CMK (cell line): Measurements from ENCODE around the gene GPC5.
"Not testable (repeated sequence)": the region's sequence is repeated elsewhere in the genome, so short reads cannot be mapped to it uniquely, and the experiment has no call there.

Experiments
- DNase-seq: peaks from one replicate; pipeline ENCODE4 v3.0.0-alpha.2; 2010; ENCODE audit warnings: low read depth

GPC5 gene

DNA sequence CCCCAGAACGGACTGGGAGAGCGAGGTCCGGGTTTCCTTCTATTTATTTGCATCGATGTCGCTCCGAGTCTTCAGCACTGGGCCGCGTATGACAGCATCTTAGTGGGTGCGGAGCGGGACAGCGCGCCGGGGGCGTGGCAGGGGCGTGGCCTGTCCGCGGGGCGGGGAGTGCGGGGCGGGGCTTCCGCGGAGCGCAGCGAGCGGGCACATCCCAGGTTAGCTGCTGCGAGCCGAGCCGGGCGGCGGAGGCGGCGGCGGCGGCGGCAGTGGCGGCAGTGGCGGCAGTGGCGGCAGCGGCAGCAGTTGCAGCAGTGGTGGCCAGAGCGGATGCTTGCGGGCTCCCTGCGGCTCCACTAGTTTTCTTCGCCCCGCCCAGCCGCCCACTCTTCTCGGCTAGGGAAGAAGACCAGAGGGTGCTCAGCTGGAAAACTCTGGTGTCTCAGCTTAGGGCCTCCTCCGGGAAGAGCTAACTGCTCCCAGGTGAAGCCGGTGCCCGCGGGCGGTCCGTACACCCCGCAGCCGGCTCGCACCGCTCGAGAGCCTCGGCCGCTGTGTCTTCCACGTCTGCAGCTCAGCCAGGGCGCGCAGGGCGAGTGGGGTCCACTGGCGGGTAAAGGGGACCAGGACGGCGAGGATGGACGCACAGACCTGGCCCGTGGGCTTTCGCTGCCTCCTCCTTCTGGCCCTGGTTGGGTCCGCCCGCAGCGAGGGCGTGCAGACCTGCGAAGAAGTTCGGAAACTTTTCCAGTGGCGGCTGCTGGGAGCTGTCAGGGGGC, at the start of gene GPC5:
GPC5 (plus strand) TSS at position 209 of the 776 bp plus-strand sequence.
- DNase-seq, result peak; percentile 55

DNA sequence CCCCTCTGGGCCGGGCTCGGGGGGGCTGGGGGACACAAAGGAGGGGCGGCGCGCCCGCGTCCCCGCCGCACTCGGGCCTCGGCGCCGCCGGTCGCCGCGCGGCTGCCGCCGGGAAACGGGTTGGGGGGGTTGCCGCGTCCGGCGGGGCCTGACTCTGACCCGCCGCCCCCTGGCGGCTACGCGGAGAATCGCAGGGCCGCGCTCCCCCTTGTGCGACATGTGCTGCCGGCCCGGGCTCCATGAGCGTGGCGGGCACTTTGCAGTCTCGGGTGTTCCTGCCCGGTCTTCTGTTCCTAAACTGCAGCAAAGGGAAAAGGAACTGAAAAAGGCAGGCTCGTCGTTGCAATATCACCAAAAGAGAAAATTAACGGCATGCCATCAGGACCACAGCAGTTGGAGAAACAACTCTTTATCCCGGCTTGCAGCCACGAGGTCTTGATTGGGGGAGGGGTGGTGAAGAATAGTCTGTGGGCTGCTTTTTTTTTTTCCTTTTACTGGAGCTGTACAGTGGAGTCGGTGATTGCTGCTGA, 49.5 kb upstream of the GPC5 start:
- peak; percentile 81 for DNase-seq

DNA sequence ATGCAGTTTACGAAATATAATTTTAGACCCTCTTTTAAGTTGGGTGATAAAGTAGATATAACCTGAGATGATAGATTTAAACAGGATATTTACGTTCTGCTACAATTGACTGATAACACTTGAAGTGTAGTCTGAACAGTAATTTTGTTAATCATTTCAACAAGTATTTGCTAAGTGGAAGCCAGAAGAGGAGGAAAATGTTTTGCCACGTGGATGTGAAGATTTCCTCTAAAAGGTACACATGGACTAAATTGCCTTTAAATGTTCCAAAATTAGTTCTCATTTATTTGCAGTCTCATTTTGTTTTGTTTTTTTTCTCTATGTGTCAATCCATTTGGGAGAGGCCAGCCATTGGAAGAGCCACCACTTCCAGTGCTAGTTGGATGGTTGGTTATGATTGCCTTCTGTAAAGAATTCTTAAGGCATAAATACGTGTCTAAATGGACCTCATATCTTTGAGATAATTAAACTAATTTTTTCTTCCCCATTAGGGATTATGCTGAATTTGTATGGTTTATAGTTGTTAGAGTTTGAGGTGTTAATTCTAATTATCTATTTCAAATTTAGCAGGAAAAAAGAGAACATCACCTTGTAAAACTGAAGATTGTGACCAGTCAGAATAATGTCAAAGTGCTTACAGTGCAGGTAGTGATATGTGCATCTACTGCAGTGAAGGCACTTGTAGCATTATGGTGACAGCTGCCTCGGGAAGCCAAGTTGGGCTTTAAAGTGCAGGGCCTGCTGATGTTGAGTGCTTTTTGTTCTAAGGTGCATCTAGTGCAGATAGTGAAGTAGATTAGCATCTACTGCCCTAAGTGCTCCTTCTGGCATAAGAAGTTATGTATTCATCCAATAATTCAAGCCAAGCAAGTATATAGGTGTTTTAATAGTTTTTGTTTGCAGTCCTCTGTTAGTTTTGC, 48.2 kb upstream of the GPC5 start:
- DNase-seq, result no peak

DNA sequence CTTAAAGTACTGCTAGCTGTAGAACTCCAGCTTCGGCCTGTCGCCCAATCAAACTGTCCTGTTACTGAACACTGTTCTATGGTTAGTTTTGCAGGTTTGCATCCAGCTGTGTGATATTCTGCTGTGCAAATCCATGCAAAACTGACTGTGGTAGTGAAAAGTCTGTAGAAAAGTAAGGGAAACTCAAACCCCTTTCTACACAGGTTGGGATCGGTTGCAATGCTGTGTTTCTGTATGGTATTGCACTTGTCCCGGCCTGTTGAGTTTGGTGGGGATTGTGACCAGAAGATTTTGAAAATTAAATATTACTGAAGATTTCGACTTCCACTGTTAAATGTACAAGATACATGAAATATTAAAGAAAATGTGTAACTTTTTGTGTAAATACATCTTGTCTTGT, 47.3 kb upstream of the GPC5 start:
- no peak for DNase-seq

DNA sequence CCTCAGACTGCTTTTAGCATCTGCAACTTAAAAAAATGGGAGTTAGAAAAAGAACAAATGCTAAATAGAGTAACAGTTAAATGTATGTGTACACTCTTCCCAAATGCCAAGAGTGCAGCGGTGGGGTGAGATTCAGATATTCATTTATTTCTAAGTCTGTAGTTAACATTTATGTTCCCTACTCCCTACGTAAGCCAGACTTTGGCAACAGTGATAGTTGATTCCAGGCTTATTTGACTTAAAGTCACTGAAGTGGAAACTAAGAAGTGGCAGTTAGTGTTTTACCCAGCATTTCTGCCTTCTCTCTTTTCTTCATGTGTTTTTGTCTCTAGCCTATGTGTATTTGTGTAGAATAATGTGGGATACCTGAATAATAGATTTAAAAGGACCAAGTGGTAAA, 46.4 kb upstream of the GPC5 start:
- no peak for DNase-seq

DNA sequence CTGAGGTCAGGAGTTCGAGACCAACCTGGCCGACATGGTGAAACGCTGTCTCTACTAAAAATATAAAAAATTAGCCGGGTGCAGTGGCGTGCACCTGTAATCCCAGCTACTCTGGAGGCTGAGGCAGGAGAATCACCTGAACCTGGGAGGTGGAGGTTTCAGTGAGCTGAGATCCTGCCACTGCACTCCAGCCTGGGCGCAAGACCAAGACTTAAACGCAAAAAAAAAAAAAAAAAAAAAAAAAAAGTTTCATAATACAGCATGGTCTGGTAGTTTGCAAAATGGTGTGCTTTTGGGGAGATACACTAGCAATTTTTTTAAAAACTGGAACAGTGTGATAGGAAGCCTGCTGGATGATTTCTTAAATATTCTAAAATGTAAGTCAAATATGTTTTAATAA, 45.5 kb upstream of the GPC5 start:
- not testable (repeated sequence) for DNase-seq

DNA sequence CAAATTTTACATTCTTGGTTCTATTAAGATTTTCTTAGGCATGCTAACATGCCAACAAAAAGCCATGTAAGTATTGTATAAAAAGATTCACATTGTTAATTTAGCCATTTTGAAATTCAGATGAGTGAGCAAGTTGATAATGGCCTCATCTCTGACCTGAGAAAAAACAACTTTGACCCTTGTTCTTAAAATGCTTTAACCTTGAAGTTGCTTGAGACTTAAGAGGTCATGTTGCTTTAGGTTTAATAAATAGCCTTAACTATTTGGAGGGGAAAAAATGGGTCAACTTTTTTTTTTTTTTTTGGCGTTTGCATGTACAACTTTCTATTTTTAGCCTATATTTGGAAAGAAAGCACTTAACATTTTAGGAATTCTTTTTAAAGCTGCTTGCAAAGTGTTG, 44.9 kb upstream of the GPC5 start:
- no peak for DNase-seq

DNA sequence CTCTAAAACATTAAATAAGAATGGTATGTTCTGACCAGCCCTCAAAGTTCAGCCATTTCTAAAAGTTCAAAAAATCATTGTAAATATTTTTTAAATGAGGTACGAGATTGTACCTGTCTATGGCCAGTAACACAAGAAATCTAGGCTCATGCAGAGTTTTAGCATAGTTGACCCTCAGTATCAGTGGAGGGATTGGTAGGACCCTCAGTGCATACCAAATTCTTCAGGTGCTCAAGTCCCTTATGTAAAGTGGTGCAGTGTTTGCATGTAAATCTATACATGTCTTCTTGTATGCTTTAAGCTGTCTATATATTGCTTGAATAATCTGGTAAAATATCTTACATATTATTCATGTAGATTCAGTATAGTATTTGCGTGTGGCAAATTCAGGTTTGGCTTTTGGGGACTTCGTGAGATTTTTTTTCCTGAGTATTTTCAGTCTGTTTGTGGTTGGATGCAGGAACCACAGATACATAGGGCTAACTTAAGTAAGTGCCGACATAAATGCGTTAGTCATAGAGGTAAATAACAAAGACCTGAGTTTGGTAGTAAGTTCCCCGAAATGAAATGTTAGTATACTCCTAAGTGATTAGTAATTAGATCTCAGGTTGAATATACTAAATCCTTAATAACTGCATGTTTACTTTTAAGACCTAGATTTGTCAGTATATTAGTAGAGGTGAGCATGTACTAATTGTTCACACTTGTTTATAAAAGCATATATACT, 43.2 kb upstream of the GPC5 start:
- no peak for DNase-seq

DNA sequence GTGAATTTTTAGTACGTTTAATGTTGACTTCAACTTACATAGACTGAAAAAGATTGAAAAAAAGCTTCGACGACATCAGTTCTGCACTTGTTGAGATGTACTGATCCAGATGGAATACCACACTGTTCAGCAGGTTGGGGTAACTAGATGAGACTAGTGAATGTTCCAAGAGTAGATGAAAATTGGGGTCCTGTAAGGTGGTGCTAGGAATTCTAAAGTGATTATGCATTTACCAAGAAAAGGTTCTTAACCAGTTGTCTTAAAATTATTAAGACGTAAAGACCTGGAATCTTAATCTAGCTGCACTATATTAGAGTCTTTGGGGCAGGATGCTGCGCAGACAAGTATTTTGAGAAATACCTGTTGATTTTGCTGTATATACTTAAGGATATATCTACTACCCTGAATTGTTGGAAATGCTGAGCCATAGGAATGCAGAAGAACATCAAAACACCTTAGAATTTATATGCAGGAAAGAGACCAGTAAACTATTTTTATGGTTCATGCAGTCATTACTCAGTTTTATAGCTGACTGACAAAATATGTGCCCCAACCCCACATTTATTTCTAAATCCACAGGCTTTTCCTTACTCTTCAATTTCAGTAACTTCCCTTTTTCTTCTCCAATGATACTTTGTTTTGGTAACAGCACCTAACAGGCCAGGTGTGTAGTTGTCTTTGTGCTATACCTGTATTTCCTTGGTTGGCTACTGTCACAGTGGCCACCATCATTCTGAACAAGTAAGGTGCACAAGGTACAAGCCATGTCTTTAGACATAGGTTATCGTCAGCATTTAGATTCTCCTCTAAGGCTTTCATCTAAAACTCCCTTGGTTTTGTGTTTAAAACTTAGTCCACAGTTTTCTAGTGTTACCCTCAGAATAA, 42.4 kb upstream of the GPC5 start:
- no peak for DNase-seq

DNA sequence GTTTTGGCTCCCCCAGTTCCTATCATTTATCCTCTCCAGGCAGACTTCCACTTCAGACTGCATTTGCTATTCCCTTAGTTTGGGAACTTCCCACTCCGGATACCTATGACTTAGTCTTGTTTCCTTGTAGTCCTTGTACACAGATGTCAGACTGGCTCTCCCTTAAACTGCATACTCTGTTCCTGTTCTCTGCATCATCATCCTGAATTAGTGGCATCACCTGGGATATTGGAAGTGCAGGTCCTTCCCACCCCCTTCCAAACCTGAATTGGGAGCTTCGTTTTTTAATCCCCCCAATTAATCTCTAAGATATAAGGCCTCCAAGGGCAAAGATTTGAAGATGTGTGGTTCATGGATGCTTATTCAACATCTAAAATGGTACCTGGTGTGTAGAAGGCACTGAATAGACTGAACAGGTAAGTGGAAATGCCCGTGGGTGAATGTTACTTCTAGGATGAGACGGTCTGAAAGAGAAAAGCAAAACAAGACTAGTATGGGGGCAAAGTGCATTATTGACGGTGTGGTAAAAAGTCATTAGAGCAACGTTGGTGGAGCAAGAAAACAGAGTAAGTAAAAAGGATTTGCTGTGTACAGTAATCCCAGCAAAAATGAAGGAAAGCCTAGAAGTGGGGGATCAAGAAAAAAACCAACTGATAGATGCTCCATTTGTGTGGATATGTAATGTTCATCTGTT, 41.4 kb upstream of the GPC5 start:
- no peak for DNase-seq

DNA sequence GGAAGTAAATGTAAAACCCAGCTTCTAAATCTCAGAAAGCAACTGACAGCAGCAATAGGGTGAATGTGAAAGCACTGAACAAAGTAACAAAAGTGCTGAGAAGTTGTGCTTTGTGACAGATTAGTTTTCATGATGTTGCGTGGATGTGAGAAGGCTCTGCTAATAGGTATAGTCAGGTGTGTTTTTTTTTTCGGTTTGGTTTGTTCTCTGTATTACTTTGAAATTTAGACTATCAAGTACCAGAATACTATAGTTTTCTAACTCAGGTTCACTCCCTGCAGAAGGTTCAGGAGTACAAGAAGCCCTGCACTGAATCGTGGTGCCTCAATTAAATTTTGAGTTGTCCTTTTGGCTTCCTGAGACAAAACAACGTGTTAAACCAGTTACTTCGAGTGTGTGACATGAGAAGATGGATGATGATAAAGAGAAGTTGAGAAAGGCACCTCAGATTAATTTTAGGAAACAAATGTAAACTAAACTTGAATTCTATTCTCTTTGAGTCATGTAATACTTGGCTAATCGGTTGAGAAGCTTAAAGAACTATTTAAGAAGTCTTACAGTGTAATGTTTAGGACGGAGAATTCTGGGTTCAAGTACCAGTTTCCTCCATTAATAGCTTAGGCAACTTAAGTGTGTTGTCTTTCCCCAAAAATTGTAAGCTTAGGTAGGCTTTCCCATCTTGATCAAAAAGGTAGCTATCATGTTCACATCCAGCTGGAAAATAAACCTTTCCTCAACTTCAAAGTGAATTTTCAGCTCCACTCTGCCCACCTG, 40.6 kb upstream of the GPC5 start:
- no peak for DNase-seq

DNA sequence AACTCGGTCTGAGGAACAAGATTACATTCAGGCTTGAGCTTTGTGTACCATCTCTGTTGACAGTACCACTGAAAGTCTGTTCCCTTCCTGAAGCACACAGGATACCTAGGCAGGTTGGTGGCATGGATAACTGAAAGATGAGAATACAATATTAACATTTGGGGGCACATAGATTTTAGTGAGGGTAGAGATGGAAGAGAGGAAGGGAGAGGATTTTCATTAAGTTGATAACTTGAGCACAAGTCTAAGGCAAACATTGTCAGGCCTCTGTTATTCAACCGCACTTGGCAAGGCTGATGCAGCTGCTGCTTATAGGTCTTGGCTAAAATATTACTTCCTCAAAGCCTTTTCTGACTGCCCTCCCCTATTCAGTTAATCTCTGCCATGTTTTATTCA, 40.0 kb upstream of the GPC5 start:
- no peak for DNase-seq

DNA sequence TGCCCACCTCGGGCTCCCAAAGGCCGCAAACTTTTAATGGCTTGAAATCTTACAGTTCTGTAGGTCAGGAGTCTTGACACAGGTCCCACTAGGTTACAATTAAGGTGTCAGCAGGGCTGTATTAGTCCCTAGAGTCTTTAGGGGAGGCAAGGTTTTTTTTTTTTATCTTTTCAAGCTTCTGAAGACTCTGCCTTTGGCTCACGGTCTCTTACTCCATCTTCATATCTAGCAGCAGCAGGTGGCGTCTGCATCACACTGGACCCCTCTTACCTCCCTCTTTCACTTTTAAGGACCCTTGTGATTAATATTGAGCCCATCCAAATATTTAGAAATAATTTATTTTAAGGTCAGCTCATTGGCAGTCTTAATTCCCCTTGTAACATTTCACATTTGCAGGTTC, 39.3 kb upstream of the GPC5 start:
- DNase-seq, result no peak

DNA sequence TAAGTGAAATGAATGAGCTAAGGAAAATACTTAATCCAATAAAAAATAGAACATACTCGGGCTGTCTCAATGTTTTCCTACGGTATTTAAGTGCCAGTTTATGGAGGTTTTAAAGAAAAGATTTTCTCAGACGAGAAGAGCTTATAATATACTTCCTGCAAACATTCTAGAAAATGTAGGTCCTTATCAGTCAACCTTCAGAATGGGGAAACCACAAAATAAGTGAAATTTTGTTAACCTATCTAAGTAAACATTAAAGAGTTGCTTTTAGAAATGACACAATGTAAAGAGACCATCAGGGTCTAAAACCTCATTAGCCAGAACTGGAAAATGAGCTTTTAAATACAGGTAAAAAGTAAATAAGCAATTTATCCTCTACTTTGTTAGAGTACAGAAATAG, 38.8 kb upstream of the GPC5 start:
- no peak for DNase-seq

DNA sequence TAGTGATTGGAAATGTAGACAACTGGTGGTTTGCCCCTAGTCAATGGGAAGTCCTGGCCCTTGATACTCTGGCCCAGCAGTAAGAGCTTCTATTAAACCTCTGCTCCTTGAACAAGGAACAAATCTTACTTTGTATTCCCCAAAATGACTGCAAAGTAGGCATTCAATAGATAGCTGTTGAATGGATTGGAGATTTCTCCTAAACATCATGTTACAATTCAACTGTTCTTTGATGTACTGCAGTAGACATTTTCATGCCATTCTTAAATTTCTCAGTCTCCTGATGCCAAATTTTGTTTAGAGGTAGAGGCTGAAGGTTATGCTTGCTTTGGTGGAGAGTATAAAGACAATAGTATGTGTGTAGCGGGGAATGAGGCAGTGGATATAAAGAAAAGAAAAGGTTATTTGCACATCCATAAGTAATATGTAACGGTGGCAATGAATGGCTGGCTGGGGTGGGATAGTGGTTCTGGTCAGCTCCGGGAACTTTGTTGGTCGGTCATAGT, 38.1 kb upstream of the GPC5 start:
- DNase-seq, result no peak

DNA sequence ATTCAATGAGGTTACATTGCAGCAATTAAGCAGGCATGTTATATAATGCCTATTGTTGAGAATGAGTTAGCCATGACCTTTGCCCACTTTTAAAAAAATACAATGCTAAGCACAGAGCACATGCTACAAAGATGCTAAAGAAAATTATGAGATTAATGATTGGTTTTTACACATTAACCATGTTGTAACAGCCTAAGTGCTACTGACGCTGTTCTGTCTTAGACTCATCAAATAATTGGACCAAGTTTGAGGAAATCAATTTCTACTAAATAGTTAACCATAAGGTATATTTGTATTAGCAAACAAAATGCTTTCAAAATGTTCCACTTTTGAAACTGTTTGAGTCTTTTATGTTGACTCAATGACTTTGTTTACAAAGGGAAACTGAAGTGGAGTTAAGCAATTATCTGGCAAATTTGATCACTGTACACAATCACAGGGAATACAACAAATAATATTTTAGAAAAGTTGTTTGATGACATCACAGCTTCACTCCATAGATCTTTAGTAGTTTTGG, 36.6 kb upstream of the GPC5 start:
- no peak for DNase-seq

DNA sequence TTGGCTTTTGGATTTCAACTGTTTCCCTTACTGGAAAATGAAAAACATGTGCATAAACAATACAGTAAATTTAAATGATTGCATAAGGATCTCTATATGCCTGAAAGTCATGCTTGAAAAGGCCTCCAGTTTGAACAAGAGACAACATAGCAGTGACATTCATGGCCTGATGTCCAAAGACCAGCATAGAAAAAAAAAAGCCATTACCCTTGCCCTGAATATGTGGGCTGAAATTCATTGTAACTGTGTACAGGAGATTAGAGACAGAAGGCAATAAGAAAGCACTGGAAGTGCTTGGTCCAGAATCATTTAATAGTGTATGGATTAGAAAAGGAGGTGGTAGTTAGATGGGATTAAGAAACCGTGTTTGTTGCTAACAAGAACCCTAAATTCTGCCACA, 35.5 kb upstream of the GPC5 start:
- no peak for DNase-seq

DNA sequence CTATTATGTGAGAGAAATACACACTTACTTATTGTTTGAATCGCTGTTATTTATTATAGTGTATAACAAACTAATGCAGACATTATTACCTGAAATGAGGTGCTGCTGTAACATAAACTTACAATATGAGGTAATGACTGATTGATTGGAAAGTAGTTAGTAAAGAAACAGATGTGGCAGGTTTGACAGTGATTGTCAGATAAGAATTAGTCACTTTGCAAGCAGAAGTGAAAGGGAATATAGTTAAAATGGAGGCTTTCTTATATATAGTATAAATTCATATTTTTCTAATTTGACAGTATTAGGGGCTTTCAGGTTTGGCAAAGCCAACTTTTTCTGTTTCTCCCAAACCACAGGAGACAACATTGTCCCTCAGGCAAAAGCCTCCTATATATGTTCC, 30.3 kb upstream of the GPC5 start:
- DNase-seq, result no peak

DNA sequence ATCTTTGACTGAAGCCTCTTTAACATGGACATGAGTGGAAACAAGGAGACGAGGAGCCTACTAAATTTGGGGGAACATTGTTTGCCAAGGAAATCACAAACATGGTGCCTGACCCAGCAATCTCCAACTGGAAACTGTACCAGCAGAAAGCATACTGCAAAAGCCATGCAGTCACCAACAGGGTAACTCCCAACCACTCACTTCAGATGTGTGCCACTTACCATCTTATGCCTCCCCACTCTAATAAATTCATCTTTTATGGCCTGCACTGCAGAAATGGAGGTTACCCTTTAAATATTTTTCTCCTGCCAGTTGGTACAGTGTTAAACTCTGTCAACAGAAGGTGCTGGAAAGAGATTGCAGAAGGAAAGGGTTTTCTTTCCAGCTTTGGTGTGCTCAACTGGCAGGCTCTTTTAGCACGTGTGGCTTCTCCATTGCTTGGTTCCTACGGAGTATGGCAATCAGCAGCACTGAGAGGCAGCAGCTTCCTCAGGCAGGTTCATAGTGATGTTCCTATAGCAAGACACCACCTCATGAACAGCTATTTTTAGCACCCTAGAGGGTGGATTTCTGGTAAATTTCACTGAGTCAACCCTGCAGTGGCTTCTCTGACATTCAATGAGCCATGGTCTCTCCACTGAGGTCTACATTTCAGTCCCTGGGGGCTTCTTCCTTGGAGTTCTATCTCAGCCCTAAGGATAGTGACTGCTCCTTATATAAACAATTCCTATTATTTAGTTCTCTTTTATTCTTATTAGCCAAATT, 29.6 kb upstream of the GPC5 start:
- DNase-seq, result no peak
